ENCODE measurements around the gene CYP21A2.

The CYP21A2 gene

DNA sequence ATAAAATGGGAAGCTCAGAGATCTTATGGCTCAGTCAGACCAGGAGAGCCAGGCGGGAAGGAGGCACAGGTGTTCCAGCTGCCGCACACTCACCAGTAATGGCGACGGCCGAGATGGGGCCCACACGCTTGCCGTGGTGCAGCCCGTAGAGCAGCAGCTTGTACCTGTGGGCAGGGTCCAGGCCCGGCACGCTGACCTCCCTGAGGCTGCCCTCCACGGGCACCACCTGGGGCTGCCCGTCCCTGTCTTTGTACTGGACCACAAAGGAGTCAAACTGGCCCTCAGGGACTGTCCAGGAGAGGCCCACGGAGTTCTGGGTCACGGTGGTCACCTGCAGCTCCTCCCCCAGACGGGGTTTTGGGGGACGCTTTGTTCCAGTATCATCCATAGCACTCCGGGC is 31.2 kb downstream of the CYP21A2 start:
- no peak for DNase-seq (ENCODE audit: low read depth)
- H3K4me3 ChIP-seq (ENCODE audit: low read length), result no peak overlapping the region
- TF ChIP-seq, protein P1, sequence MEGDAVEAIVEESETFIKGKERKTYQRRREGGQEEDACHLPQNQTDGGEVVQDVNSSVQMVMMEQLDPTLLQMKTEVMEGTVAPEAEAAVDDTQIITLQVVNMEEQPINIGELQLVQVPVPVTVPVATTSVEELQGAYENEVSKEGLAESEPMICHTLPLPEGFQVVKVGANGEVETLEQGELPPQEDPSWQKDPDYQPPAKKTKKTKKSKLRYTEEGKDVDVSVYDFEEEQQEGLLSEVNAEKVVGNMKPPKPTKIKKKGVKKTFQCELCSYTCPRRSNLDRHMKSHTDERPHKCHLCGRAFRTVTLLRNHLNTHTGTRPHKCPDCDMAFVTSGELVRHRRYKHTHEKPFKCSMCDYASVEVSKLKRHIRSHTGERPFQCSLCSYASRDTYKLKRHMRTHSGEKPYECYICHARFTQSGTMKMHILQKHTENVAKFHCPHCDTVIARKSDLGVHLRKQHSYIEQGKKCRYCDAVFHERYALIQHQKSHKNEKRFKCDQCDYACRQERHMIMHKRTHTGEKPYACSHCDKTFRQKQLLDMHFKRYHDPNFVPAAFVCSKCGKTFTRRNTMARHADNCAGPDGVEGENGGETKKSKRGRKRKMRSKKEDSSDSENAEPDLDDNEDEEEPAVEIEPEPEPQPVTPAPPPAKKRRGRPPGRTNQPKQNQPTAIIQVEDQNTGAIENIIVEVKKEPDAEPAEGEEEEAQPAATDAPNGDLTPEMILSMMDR (conservative IDR thresholded peaks at IDR 0.05; ENCODE audit: low read depth, low read length), result no peak

DNA sequence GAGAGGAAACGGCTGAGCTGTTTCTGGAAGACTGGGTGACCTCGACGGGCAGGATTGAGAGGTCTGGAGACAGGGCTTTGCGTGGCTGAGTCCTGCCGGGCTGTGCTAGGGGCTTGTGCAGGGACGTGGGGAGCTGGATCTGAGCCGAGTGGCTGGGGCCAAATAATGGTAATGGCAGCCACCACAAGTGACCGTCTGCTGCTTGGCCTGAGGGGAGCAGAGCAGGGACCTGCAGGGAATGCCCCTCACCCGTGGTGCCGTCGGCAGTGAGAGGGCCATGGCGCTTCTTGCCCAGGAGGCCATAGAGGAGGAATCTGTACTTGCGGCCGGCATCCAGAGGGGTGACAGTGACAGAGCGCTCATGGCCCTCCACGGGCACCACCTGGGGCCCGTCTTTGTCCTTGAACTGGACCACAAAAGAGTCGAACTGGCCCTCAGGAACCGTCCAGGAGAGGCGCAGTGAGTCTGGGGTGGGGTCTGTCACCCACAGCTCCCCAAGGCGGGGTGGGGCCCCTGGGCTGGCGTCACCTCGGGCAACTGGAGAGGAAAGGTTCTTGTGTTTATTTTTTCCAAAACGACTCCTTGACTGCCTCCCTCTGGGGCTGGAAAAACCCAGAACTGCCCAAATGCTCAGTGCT is 31.8 kb downstream of the CYP21A2 start:
- TF ChIP-seq, protein P1 (conservative IDR thresholded peaks at IDR 0.05; ENCODE audit: low read depth, low read length), result no peak
- no peak for DNase-seq (ENCODE audit: low read depth)
- no peak overlapping the region for H3K4me3 ChIP-seq (ENCODE audit: low read length)

DNA sequence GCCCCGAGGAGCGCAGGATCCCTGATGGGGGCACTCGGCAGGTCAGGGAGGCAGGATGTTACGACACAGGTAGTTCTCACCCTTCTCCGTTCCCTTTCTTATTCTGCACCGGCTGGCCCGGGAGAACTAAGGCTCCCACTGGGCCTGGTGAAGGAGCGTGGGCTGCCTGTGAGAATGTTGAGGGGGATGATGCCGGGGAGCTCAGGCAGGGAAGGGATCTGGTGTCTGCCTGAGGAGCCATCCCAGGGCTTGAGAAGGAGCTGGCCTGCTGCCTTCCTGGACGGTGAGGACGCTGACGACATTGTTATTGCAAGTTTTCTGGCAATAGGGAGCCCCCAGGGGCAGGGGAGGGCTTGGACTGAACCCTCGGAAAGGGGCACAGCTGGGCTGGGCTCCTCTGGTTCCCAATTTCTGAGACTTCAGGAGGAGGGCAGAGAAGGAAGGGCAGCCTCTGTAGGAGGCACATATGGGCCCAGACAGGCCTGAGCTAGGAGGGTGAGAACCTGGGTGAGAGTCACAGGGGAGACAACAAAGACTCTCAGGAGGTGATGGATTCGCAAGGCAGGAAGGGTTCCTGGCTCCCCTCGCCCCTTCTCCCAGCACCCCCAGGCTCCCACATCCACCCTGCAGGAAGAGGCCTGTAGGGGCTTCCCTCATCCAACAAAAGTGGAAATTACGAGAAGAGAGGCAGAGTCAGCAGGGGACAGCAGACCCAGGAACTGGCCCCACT is 32.8 kb downstream of the CYP21A2 start:
- H3K4me3 ChIP-seq (ENCODE audit: low read length), result no peak overlapping the region
- no peak for DNase-seq (ENCODE audit: low read depth)
- TF ChIP-seq, protein P1 (conservative IDR thresholded peaks at IDR 0.05; ENCODE audit: low read depth, low read length), result no peak

DNA sequence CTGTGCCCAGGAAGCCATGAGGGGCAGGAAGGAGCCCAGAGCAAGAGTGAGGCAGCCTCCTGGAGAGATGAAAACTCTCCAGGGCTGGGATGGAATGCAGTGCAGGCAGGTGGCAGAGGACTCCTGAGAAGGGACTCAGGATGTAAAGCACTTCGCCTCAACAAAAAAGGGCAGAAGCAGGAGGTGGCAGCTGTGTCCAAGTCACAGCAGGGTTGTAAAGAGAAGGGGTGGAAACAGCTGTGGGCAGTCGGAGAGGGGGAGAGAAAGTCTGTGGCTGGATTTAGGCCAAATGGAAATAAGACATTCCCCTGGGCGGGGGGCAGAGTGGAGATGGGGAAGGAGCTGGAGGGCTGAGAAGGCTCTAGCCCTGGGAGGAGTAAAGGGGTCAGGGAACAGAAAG is 34.9 kb downstream of the CYP21A2 start:
- no peak overlapping the region for H3K4me3 ChIP-seq (ENCODE audit: low read length)
- no peak for DNase-seq (ENCODE audit: low read depth)
- TF ChIP-seq, protein P1 (conservative IDR thresholded peaks at IDR 0.05; ENCODE audit: low read depth, low read length), result no peak

DNA sequence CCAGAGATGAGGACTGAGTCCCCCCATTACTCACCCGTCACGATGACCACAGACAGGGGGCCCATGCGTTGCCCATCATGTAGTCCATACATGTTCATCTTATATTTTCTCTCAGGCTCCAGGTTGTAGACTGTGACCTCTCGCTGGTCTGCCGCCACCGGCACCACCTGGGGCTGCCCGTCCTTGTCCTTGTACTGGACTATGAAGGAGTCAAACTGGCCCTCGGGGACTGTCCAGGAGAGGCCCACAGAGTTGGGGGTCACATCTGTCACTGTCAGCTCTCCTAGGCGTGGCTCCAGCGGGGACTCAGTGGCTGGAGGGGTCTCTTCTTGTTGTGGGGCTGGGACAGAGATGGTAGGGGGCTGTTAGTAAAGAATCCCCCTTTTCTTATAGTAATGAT is 35.4 kb downstream of the CYP21A2 start:
- H3K4me3 ChIP-seq (ENCODE audit: low read length), result no peak overlapping the region
- TF ChIP-seq, protein P1 (conservative IDR thresholded peaks at IDR 0.05; ENCODE audit: low read depth, low read length), result no peak
- DNase-seq (ENCODE audit: low read depth), result no peak

DNA sequence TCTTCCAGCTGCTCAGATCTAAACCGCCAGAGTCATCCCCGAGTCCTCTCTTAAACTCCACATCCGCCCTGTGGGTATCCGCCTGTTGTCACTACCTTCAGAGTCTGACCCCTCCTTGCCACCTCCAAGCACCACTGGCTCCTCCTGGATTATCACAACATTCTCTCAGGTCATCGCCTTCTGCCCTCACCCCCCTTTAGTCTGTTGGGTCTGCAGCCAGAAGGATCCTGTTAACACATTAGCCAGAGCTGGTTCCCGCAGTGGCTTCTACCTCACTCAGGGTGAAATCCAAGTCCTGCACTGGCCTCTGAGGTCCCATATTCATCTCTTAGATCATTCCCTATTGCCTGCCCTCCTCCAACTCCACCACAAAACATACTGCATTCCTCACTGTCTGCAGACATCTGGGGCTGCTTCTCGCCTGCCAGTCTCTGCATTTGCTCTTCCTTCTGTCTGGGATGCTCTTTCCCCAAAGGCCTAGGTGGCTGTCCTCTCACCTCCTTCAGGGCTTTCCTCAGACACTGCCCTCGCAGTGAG is 36.8 kb downstream of the CYP21A2 start:
- DNase-seq (ENCODE audit: low read depth), result no peak
- H3K4me3 ChIP-seq (ENCODE audit: low read length), result no peak overlapping the region
- TF ChIP-seq, protein P1 (conservative IDR thresholded peaks at IDR 0.05; ENCODE audit: low read depth, low read length), result no peak

DNA sequence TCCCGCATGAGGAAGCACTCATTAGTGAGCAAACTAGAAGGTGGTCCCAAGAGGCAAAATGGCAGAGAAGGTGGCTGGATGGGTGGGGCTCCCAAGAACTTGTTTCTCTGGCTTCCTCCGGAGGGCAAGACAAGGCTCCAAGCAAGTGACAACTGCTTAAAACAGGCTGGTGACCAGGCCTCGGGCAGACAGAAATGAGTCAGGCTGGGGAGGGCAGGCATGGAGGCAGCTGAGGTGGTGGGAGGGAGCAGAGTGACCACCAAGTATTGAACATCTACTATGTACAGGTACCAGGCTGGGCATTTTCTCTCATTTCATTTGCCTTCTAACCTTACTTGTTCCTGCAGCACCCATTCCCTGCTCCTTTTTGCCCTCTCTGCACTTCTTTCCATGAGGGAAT is 37.6 kb downstream of the CYP21A2 start:
- DNase-seq (ENCODE audit: low read depth), result no peak
- TF ChIP-seq, protein P1 (conservative IDR thresholded peaks at IDR 0.05; ENCODE audit: low read depth, low read length), result no peak
- no peak overlapping the region for H3K4me3 ChIP-seq (ENCODE audit: low read length)

Measured in retinal pigment epithelial cell (primary cell).